ENCODE results near the gene FOXP1. TPM values are rescaled to one million over a fixed set of nuclear protein-coding genes. Genes with fewer than 3 reads are reported as not detected.

The FOXP1 gene
- total and polyA plus RNA-seq, 3 donors from 2014 or later: 37.8 to 105 (median 75.9) TPM

DNA sequence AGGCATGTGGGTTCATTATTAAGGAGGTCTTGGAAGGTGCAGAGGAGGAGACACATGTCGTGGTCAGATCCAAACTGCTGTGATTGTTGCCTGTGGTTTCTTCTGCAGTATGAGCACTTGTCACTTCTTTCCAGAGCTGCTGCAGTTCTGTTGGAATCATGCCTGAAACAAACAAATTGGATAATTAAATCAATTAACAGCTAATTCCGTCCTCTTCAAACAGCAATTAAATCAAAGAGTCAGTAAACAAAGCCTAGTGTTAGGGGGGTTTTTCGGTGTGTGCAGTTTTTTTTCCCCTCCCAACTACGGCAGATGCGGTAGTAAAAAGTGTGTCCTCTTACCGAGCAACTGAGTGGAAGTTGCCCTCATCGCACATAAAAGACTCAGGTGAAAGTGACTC is 542.2 kb downstream of the FOXP1 start:
- Histone ChIP-seq H3K4me3 (no peak overlapping the region), H3K27ac (no peak overlapping the region), H3K9me3 (no peaks in the 10 kb centered on the region), H3K36me3 (ENCODE audit: low read depth, missing control alignments) (no peaks in the 10 kb centered on the region), H3K4me1 (no peaks in the 10 kb centered on the region), H3K27me3 (no peaks in the 10 kb centered on the region)
- no peak for DNase-seq
- TF ChIP-seq, protein P1, sequence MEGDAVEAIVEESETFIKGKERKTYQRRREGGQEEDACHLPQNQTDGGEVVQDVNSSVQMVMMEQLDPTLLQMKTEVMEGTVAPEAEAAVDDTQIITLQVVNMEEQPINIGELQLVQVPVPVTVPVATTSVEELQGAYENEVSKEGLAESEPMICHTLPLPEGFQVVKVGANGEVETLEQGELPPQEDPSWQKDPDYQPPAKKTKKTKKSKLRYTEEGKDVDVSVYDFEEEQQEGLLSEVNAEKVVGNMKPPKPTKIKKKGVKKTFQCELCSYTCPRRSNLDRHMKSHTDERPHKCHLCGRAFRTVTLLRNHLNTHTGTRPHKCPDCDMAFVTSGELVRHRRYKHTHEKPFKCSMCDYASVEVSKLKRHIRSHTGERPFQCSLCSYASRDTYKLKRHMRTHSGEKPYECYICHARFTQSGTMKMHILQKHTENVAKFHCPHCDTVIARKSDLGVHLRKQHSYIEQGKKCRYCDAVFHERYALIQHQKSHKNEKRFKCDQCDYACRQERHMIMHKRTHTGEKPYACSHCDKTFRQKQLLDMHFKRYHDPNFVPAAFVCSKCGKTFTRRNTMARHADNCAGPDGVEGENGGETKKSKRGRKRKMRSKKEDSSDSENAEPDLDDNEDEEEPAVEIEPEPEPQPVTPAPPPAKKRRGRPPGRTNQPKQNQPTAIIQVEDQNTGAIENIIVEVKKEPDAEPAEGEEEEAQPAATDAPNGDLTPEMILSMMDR (IDR thresholded peaks at IDR 0.05): no peak
- TF ChIP-seq POLR2A (IDR thresholded peaks at IDR 0.05): no peak
- 84 to 92% methylated on average over 7 of the region's 7 CpGs for WGBS, 2 donors
- intact Hi-C loops (cut with DNase I; ENCODE audit: low total_unique reads): no loop called here

DNA sequence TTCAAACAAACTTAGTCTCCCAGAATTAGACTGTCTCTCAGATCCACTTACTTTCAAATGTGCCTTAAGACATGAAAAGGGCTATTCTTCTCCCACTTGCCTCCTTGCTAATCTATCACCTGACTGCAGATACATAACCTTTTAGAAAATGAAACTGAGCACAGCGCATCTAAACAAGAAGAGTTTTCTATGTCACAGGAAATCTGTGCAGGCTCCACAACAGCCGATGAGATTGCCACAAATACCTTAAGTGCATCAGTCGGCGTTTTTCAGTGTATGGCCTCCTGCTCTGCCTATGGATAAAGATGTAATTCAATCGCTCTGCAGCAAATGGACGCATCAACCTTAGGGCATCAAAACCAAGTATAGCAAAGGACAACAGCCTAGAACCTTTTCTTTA is 544.2 kb downstream of the FOXP1 start:
- Histone ChIP-seq H3K27ac (no peak overlapping the region), H3K36me3 (ENCODE audit: low read depth, missing control alignments) (no peaks in the 10 kb centered on the region), H3K4me1 (no peaks in the 10 kb centered on the region), H3K9me3 (no peaks in the 10 kb centered on the region), H3K27me3 (no peaks in the 10 kb centered on the region), H3K4me3 (no peak overlapping the region)
- TF ChIP-seq, protein P1 (IDR thresholded peaks at IDR 0.05): no peak
- no peak for TF ChIP-seq POLR2A (IDR thresholded peaks at IDR 0.05)
- 77 to 84% methylated on average over 6 of the region's 6 CpGs for WGBS, 2 donors
- intact Hi-C loops (cut with DNase I; ENCODE audit: low total_unique reads): no loop called here
- no peak for DNase-seq

DNA sequence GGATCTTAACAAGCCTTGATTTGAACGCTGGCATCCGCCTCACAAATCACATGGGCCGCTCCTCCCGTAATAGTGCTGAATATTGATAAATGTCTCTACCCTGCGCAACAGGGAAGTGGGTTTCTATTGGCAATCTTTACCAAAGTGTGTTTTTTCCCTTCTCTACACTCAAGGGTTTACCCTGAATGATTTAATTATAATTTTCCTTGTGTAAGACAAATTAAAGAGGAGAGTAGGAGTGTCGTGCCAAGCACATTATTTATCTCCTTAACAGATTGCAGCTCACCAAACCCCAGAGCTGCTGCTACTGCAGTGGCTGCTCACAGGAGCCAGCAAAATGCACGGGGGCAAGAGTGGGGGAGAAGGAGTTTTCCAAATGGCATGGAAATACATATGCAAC is 545.8 kb downstream of the FOXP1 start:
- Histone ChIP-seq H3K9me3 (no peaks in the 10 kb centered on the region), H3K27me3 (no peaks in the 10 kb centered on the region), H3K27ac (no peak overlapping the region), H3K36me3 (ENCODE audit: low read depth, missing control alignments) (no peaks in the 10 kb centered on the region), H3K4me1 (no peaks in the 10 kb centered on the region), H3K4me3 (no peak overlapping the region)
- 77 to 87% methylated on average over 7 of the region's 7 CpGs for WGBS, 2 donors
- no peak for DNase-seq
- no peak for TF ChIP-seq POLR2A (IDR thresholded peaks at IDR 0.05)
- TF ChIP-seq, protein P1 (IDR thresholded peaks at IDR 0.05): no peak
- intact Hi-C loops (cut with DNase I; ENCODE audit: low total_unique reads): no loop called here

DNA sequence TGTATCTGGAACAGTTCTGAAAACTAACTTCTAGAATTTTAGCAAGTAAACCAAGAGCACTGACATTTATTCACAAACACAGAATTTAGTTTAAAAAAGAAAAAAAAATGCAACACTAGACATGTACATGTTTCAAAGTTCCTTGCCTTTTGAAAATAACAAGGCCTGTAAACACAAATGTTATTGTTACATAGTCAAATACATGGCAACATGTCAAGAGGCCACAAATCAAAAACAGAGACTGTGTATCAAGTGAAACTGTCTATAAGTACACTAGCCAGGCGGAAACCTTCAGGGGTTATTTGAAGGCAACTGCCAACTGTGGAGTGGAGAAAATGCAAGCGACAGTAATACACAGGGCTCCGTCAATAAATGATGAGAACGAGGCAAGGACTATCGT is 547.6 kb downstream of the FOXP1 start:
- Histone ChIP-seq H3K4me3 (no peak overlapping the region), H3K27ac (no peak overlapping the region), H3K9me3 (no peaks in the 10 kb centered on the region), H3K4me1 (no peaks in the 10 kb centered on the region), H3K27me3 (no peaks in the 10 kb centered on the region), H3K36me3 (ENCODE audit: low read depth, missing control alignments) (no peaks in the 10 kb centered on the region)
- intact Hi-C loops (cut with DNase I; ENCODE audit: low total_unique reads): no loop called here
- 73 to 75% methylated on average over 5 of the region's 5 CpGs for WGBS, 2 donors
- peak; percentile 45 for DNase-seq
- TF ChIP-seq, protein P1 (IDR thresholded peaks at IDR 0.05): no peak
- no peak for TF ChIP-seq POLR2A (IDR thresholded peaks at IDR 0.05)

DNA sequence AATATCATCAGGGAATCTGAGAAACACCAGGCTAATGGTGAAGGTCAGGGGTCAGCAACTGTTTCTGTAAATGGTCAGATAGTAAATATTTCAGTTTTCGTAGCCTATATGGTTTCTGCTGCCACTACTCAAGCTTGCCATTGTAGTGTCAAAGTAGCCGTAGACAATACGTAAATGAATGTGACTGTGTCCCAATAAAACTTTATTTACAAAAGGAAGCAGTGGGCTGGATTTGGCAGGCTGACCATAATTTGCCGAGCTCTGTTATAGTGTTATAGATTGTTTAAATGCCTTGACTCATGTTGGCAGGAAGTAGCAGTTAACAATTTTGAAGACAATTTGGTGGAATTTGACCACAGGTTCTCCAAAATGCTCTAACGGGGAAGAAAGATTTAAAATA is 548.2 kb downstream of the FOXP1 start:
- Histone ChIP-seq H3K4me1 (no peaks in the 10 kb centered on the region), H3K36me3 (ENCODE audit: low read depth, missing control alignments) (no peaks in the 10 kb centered on the region), H3K27ac (no peak overlapping the region), H3K9me3 (no peaks in the 10 kb centered on the region), H3K4me3 (no peak overlapping the region), H3K27me3 (no peaks in the 10 kb centered on the region)
- TF ChIP-seq, protein P1 (IDR thresholded peaks at IDR 0.05): no peak
- no peak for TF ChIP-seq POLR2A (IDR thresholded peaks at IDR 0.05)
- WGBS, 2 donors: 85 to 91% methylated on average over 5 of the region's 5 CpGs
- intact Hi-C loops (cut with DNase I; ENCODE audit: low total_unique reads): no loop called here
- no peak for DNase-seq
